Measurements from ENCODE around the gene FZR1. TPM values are rescaled to one million over a fixed set of nuclear protein-coding genes. Genes with fewer than 3 reads are reported as not detected.

Gene FZR1
- total and polyA plus RNA-seq, 2 of the 13 experiments (the other 11 are each of a cell fraction or from before 2014, with no cell fraction given): 29.0 to 30.8 TPM

GRCh38 chr19:3480383-3481091 is 25.6 kb upstream of the FZR1 start, which contains the start of gene SMIM24 (continued):
- TF ChIP-seq, protein P1, sequence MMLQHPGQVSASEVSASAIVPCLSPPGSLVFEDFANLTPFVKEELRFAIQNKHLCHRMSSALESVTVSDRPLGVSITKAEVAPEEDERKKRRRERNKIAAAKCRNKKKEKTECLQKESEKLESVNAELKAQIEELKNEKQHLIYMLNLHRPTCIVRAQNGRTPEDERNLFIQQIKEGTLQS (CRISPR knock-in tag; IDR thresholded peaks at IDR 0.05): no peak
- peak; percentile 23; the same call in 1 of the 2 replicates for TF ChIP-seq ZNF232 (CRISPR knock-in tag; IDR thresholded peaks at IDR 0.05; ENCODE audit: borderline replicate concordance)
- no peak for TF ChIP-seq IKZF4 (CRISPR knock-in tag; IDR thresholded peaks at IDR 0.05; ENCODE audit: borderline replicate concordance, low read depth, not compliant biosample characterization)
- no peak for TF ChIP-seq ZNF614 (CRISPR knock-in tag; IDR thresholded peaks at IDR 0.05; ENCODE audit: borderline replicate concordance)
- no peak for TF ChIP-seq RELA (CRISPR knock-in tag; IDR thresholded peaks at IDR 0.05)
- TF ChIP-seq, protein P2, sequence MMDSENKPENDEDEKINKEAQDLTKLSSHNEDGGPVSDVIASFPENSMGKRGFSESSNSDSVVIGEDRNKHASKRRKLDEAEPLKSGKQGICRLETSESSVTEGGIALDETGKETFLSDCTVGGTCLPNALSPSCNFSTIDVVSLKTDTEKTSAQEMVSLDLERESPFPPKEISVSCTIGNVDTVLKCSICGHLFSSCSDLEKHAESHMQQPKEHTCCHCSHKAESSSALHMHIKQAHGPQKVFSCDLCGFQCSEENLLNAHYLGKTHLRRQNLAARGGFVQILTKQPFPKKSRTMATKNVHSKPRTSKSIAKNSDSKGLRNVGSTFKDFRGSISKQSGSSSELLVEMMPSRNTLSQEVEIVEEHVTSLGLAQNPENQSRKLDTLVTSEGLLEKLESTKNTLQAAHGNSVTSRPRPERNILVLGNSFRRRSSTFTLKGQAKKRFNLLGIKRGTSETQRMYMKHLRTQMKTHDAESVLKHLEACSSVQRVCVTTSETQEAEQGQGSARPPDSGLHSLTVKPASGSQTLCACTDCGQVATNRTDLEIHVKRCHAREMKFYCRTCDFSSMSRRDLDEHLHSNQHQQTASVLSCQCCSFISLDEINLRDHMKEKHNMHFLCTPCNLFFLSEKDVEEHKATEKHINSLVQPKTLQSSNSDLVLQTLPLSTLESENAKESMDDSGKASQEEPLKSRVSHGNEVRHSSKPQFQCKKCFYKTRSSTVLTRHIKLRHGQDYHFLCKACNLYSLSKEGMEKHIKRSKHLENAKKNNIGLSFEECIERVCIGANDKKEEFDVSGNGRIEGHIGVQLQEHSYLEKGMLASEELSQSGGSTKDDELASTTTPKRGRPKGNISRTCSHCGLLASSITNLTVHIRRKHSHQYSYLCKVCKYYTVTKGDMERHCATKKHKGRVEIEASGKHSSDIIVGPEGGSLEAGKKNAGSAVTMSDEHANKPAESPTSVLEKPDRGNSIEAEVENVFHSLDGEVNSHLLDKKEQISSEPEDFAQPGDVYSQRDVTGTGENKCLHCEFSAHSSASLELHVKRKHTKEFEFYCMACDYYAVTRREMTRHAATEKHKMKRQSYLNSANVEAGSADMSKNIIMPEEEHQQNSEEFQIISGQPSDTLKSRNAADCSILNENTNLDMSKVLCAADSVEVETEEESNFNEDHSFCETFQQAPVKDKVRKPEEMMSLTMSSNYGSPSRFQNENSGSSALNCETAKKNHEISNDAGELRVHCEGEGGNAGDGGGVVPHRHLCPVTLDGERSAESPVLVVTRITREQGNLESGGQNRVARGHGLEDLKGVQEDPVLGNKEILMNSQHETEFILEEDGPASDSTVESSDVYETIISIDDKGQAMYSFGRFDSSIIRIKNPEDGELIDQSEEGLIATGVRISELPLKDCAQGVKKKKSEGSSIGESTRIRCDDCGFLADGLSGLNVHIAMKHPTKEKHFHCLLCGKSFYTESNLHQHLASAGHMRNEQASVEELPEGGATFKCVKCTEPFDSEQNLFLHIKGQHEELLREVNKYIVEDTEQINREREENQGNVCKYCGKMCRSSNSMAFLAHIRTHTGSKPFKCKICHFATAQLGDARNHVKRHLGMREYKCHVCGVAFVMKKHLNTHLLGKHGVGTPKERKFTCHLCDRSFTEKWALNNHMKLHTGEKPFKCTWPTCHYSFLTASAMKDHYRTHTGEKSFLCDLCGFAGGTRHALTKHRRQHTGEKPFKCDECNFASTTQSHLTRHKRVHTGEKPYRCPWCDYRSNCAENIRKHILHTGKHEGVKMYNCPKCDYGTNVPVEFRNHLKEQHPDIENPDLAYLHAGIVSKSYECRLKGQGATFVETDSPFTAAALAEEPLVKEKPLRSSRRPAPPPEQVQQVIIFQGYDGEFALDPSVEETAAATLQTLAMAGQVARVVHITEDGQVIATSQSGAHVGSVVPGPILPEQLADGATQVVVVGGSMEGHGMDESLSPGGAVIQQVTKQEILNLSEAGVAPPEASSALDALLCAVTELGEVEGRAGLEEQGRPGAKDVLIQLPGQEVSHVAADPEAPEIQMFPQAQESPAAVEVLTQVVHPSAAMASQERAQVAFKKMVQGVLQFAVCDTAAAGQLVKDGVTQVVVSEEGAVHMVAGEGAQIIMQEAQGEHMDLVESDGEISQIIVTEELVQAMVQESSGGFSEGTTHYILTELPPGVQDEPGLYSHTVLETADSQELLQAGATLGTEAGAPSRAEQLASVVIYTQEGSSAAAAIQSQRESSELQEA (CRISPR knock-in tag; IDR thresholded peaks at IDR 0.05; ENCODE audit: not compliant biosample characterization): no peak
- TF ChIP-seq SNAPC5 (CRISPR knock-in tag; IDR thresholded peaks at IDR 0.05; ENCODE audit: borderline replicate concordance): no peak
- no peak for TF ChIP-seq HOXA9 (CRISPR knock-in tag; IDR thresholded peaks at IDR 0.05; ENCODE audit: borderline replicate concordance)
- no peak for TF ChIP-seq FOXM1 (CRISPR knock-in tag; IDR thresholded peaks at IDR 0.05)
- TF ChIP-seq ZNF878 (CRISPR knock-in tag; IDR thresholded peaks at IDR 0.05): no peak
- TF ChIP-seq SAP130 (CRISPR knock-in tag; IDR thresholded peaks at IDR 0.05; ENCODE audit: low read depth): peak; percentile 60
- TF ChIP-seq, protein P3, sequence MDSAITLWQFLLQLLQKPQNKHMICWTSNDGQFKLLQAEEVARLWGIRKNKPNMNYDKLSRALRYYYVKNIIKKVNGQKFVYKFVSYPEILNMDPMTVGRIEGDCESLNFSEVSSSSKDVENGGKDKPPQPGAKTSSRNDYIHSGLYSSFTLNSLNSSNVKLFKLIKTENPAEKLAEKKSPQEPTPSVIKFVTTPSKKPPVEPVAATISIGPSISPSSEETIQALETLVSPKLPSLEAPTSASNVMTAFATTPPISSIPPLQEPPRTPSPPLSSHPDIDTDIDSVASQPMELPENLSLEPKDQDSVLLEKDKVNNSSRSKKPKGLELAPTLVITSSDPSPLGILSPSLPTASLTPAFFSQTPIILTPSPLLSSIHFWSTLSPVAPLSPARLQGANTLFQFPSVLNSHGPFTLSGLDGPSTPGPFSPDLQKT (CRISPR knock-in tag; IDR thresholded peaks at IDR 0.05; ENCODE audit: borderline replicate concordance): no peak
- peak; percentile 81 for TF ChIP-seq PHF5A (CRISPR knock-in tag; IDR thresholded peaks at IDR 0.05; ENCODE audit: low read depth, unreplicated experiment)
- no peak for TF ChIP-seq FOXK1 (CRISPR knock-in tag; IDR thresholded peaks at IDR 0.05; ENCODE audit: borderline replicate concordance, low read depth)
- no peak for TF ChIP-seq ZNF10 (CRISPR knock-in tag; IDR thresholded peaks at IDR 0.05; ENCODE audit: borderline replicate concordance, low read depth)
- TF ChIP-seq ATRX (CRISPR knock-in tag; IDR thresholded peaks at IDR 0.05; ENCODE audit: borderline replicate concordance): no peak
- TF ChIP-seq HNRNPK (IDR thresholded peaks at IDR 0.05; ENCODE audit: low read depth, low read length, poor library complexity, severe bottlenecking): no peak
- TF ChIP-seq, protein P4, sequence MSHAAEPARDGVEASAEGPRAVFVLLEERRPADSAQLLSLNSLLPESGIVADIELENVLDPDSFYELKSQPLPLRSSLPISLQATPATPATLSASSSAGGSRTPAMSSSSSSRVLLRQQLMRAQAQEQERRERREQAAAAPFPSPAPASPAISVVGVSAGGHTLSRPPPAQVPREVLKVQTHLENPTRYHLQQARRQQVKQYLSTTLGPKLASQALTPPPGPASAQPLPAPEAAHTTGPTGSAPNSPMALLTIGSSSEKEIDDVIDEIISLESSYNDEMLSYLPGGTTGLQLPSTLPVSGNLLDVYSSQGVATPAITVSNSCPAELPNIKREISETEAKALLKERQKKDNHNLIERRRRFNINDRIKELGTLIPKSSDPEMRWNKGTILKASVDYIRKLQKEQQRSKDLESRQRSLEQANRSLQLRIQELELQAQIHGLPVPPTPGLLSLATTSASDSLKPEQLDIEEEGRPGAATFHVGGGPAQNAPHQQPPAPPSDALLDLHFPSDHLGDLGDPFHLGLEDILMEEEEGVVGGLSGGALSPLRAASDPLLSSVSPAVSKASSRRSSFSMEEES (CRISPR knock-in tag; IDR thresholded peaks at IDR 0.05): no peak

Measured in HepG2 (cell line).